ENCODE data around the gene PPP1R16B. TPM values are rescaled to one million over a fixed set of nuclear protein-coding genes. Genes with fewer than 3 reads are reported as not detected.

Gene PPP1R16B
- total and polyA plus RNA-seq, 2 of the 8 experiments (the other 6 are each of a cell fraction or from before 2014, with no cell fraction given): 2.6 to 8.9 TPM

- H2BK120ac ChIP-seq (replicated peaks; ENCODE audit: low read depth, low read length): peak overlapping the region; percentile 82
- no peak overlapping the region for H3K14ac ChIP-seq (ENCODE audit: insufficient read length)
- DNase-seq (ENCODE audit: low read depth in 1 of 2, low spot score in 2 of 2) (peak in 1 of 2 experiments; percentile 70), FAIRE-seq (peak; percentile 62)
- no peak overlapping the region; the same call in 1 of the 2 replicates for H2BK20ac ChIP-seq (ENCODE audit: low read length)
- H2BK15ac ChIP-seq (ENCODE audit: low read length): no peak overlapping the region
- H3K79me2 ChIP-seq (ENCODE audit: control insufficient read depth in 1 of 2, insufficient read depth in 2 of 2, low read length in 2 of 2): no peaks in the 10 kb centered on the region
- H3K9me3 ChIP-seq (ENCODE audit: insufficient read depth in 2 of 2, low read depth in 1 of 2, low read length in 1 of 2): no peaks in the 10 kb centered on the region
- H3K4me2 ChIP-seq (ENCODE audit: insufficient read depth in 1 of 2, low read depth in 2 of 2, low read length in 2 of 2): peak overlapping the region; percentile 83 to 87
- peak overlapping the region in 2 of 4 experiments; percentile 14 to 20; a peak in 2 of 7 replicates for H3K9ac ChIP-seq (replicated peaks in 1 of 4; ENCODE audit: extremely low read depth in 1 of 4, low read depth in 3 of 4, low read length in 3 of 4)
- H2BK12ac ChIP-seq (ENCODE audit: low read depth, low read length): peak overlapping the region; percentile 88; the same call in 1 of the 2 replicates
- no peak overlapping the region for H3K23ac ChIP-seq (ENCODE audit: insufficient read length)
- no peak overlapping the region for H2AFZ ChIP-seq (ENCODE audit: low read length)
- peak overlapping the region; percentile 62 to 87 (median 63); a peak in 7 of 8 replicates for H3K4me3 ChIP-seq (ENCODE audit: extremely low read depth in 1 of 4, insufficient read depth in 2 of 4, low read depth in 3 of 4, low read length in 4 of 4)
- no peak overlapping the region for H3K27ac ChIP-seq (ENCODE audit: low read depth, low read length)
- CTCF ChIA-PET (ENCODE audit: partially characterized antibody): interaction anchor here (0.6 to 4.3 kb wide), 14 partner anchors 12 to 445 kb away, joined by 3 to 18 read pairs (median 5); partner anchors contain the start of gene FAM83D
- 3% methylated on average over 18 of the region's 18 CpGs; no CpG with 5 or more reads in 1 of the 2 experiments for WGBS, 2 experiments (ENCODE audit: extremely low coverage in 1 of 2, insufficient coverage in 1 of 2, insufficient read length in 1 of 2, insufficient replicate concordance in 2 of 2, low coverage in 1 of 2, low lambda C conversion rate in 2 of 2, missing lambda C conversion rate in 1 of 2)
- H3K56ac ChIP-seq (replicated peaks; ENCODE audit: insufficient read length, low read depth, low read length): peak overlapping the region; percentile 13
- H2AK5ac ChIP-seq (ENCODE audit: low read depth, low read length): peak overlapping the region; percentile 3; the same call in 1 of the 2 replicates
- H3K18ac ChIP-seq (ENCODE audit: extremely low read depth, low read length): peak overlapping the region; percentile 86
- peak overlapping the region; percentile 63 for H4K91ac ChIP-seq (replicated peaks; ENCODE audit: insufficient read length, low read length)
- peaks cover 4 to 25% (median 17%) of the 10 kb centered on the region in 4 experiments; a peak in 6 of 7 replicates for H3K27me3 ChIP-seq (replicated peaks in 1 of 4; ENCODE audit: control insufficient read depth in 3 of 4, extremely low read depth in 1 of 4, insufficient read depth in 3 of 4, low read length in 3 of 4)
- no peaks in the 10 kb centered on the region for H3K36me3 ChIP-seq (ENCODE audit: control insufficient read depth in 2 of 4, insufficient read depth in 4 of 4, low read length in 3 of 4)
- H3K4me1 ChIP-seq (replicated peaks in 1 of 4; ENCODE audit: control insufficient read depth in 3 of 4, insufficient read depth in 4 of 4, low read length in 3 of 4): peaks cover 13 to 18% (median 15%) of the 10 kb centered on the region in 4 experiments
- H4K20me1 ChIP-seq (replicated peaks in 1 of 2; ENCODE audit: control insufficient read depth in 1 of 2, insufficient read depth in 2 of 2, low read length in 2 of 2): peaks cover 0 to 2% of the 10 kb centered on the region in 2 experiments
- H4K8ac ChIP-seq (ENCODE audit: extremely low read depth, insufficient read depth, low read length): peak overlapping the region; percentile 94
- POLR2A ChIA-PET (ENCODE audit: partially characterized antibody): interaction anchor here (0.6 to 2.8 kb wide), 17 partner anchors 9 to 157 kb away, joined by 3 to 18 read pairs (median 4); partner anchors contain the start of genes ACTR5, DHX35, FAM83D and SLC32A1
- H3K4ac ChIP-seq (replicated peaks; ENCODE audit: insufficient read length, low read depth, low read length): peak overlapping the region; percentile 9
- no peak overlapping the region for H4K5ac ChIP-seq (ENCODE audit: insufficient read length, low read depth, low read length)
- H2BK5ac ChIP-seq (ENCODE audit: low read depth, low read length): peak overlapping the region; percentile 95
- H3K23me2 ChIP-seq (ENCODE audit: low read depth, low read length): peaks cover 18% of the 10 kb centered on the region; the same call in 1 of the 2 replicates
- no peaks in the 10 kb centered on the region; the same call in 1 of the 2 replicates for H3K79me1 ChIP-seq (ENCODE audit: low read depth, low read length)
- TF ChIP-seq SAP30 (IDR thresholded peaks at IDR 0.05; ENCODE audit: insufficient read depth, insufficient replicate concordance, low read length) (no peak), GABPA (IDR thresholded peaks at IDR 0.05; ENCODE audit: borderline replicate concordance, insufficient read depth, low read length) (no peak), POLR2AphosphoS5 (IDR thresholded peaks at IDR 0.05; ENCODE audit: low read depth, low read length) (no peak), ATF2 (IDR thresholded peaks at IDR 0.05; ENCODE audit: low read length) (no peak), SP4 (IDR thresholded peaks at IDR 0.05; ENCODE audit: low read length) (peak; percentile 32; the same call in 1 of the 2 replicates), NRF1 (IDR thresholded peaks at IDR 0.05; ENCODE audit: low read depth, low read length) (no peak), SIX5 (IDR thresholded peaks at IDR 0.05; ENCODE audit: low read depth, low read length) (no peak), RXRA (IDR thresholded peaks at IDR 0.05; ENCODE audit: insufficient read depth, low read depth, low read length) (no peak), CBX8 (IDR thresholded peaks at IDR 0.05; ENCODE audit: borderline replicate concordance, low read depth, low read length) (no peak)
Measured at GRCh38 chr20:38804682-38805501, 605 bp upstream of the PPP1R16B start.
